Immature natural killer cell (primary cell): ENCODE measurements around the gene IGFBP7. TPM values are rescaled to one million over a fixed set of nuclear protein-coding genes. Genes with fewer than 3 reads are reported as not detected.

ENCODE experiments used
- DNase-seq, 3 donors: peaks; one replicate each; pipeline ENCODE4 v3.0.0; 2022; ENCODE audit warnings: mixed read lengths in 1 of 3
- H3K27ac Mint-ChIP-seq, 6 donors: one replicate each; pipeline ENCODE4 v1.8.0; 2020; ENCODE audit warnings: mixed read lengths in 6 of 6, mild to moderate bottlenecking in 5 of 6, inconsistent platforms in 4 of 6, moderate library complexity in 3 of 6
- H3K27me3 Mint-ChIP-seq, 3 donors: one replicate each; pipeline ENCODE4 v1.8.0; 2020 to 2021; ENCODE audit warnings: low read depth in 3 of 3, mild to moderate bottlenecking in 3 of 3, mixed read lengths in 3 of 3, moderate library complexity in 3 of 3, inconsistent platforms in 1 of 3
- H3K36me3 Mint-ChIP-seq, 3 donors: one replicate each; pipeline ENCODE4 v1.8.0; 2020; ENCODE audit warnings: mixed read lengths in 3 of 3, inconsistent platforms in 2 of 3, mild to moderate bottlenecking in 2 of 3
- H3K4me1 Mint-ChIP-seq, 2 donors: one replicate each; pipeline ENCODE4 v1.8.0; 2020; ENCODE audit warnings: inconsistent platforms in 2 of 2, mild to moderate bottlenecking in 2 of 2, mixed read lengths in 2 of 2, moderate library complexity in 1 of 2
- H3K4me3 Mint-ChIP-seq, 5 donors: one replicate each; pipeline ENCODE4 v1.8.0; 2020; ENCODE audit warnings: mild to moderate bottlenecking in 5 of 5, mixed read lengths in 5 of 5, inconsistent platforms in 3 of 5, moderate library complexity in 3 of 5
- H3K9me3 Mint-ChIP-seq, 6 donors: one replicate each; pipeline ENCODE4 v1.8.0; 2020; ENCODE audit warnings: mild to moderate bottlenecking in 6 of 6, mixed read lengths in 6 of 6, inconsistent platforms in 4 of 6, moderate library complexity in 3 of 6
- polyA plus RNA-seq, 3 donors: library from polyadenylated mRNA; unstranded; fragments of 300-500 nt; fragmentation: Illumina TruSeq; gene quantifications; one replicate each; pipeline ENCODE4 v1.2.3, GENCODE V29; 2021

Gene IGFBP7
- polyA plus RNA-seq, 3 donors from 2014 or later, result 192 to 270 (median 246) TPM

DNA sequence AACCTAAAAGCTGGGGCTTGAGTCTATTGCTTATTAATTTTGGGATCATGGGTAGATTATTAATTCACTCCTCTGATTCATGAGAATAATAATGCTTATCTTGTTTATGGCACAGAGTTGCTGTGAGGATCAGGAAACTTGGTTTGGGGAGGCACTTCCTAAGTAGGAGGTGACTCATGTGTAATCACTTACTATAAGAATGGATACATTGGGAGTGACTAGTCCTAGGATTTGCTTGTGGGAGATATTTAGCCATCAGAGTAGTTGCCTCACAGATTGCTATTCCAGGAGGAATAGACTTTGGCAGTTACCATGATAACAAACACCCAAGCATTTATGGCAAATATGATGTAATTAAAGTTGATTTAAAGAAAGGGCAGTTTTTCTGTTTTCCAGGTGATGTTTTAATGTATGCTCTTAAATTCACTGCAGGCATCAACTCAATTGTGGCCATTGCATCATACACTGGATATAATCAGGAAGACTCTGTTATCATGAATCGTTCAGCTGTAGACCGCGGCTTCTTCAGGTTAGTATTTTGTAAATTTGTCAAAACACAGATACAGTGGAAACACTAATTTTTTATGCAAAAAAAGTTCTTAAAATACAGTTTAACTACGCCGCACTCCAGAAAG lies 89.6 kb downstream of the IGFBP7 start:
- Mint-ChIP-seq H3K9me3 (no peaks in the 10 kb centered on the region), H3K4me3 (no peak overlapping the region), H3K36me3 (peaks cover 20 to 68% (median 53%) of the 10 kb centered on the region in 3 donors), H3K4me1 (peaks cover 2 to 35% of the 10 kb centered on the region in 2 donors), H3K27me3 (peaks cover 0 to 2% (median 2%) of the 10 kb centered on the region in 3 donors), H3K27ac (peak overlapping the region in 5 of 6 donors; percentile 13 to 64 (median 38))
- no peak for DNase-seq

DNA sequence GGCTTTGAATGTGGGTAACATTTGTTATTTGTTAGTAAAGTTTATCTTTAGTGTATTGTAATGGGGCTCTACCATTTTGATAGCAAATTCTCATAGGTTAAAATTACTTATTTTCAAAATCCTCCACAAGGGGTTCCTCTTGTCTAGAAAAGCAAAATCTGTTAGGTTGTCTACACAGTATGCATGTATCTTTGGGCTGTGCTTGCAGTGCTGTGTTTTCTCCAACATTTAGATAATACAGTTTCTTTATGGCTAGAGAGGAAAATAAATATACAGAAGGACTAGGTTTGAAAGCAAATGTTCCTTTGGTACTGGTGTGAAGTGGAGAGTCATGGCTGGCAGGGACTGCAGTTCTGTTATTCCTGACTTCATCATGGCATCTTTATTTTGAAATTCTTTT lies 91.2 kb downstream of the IGFBP7 start:
- H3K27me3 Mint-ChIP-seq, result peaks cover 0 to 2% (median 1%) of the 10 kb centered on the region in 3 donors
- H3K9me3 Mint-ChIP-seq, result no peaks in the 10 kb centered on the region
- peak overlapping the region in 5 of 6 donors; percentile 10 to 45 (median 18) for H3K27ac Mint-ChIP-seq
- H3K4me3 Mint-ChIP-seq, result no peak overlapping the region
- peaks cover 20 to 64% (median 47%) of the 10 kb centered on the region in 3 donors for H3K36me3 Mint-ChIP-seq
- H3K4me1 Mint-ChIP-seq, result peaks cover 2 to 35% of the 10 kb centered on the region in 2 donors
- no peak for DNase-seq

DNA sequence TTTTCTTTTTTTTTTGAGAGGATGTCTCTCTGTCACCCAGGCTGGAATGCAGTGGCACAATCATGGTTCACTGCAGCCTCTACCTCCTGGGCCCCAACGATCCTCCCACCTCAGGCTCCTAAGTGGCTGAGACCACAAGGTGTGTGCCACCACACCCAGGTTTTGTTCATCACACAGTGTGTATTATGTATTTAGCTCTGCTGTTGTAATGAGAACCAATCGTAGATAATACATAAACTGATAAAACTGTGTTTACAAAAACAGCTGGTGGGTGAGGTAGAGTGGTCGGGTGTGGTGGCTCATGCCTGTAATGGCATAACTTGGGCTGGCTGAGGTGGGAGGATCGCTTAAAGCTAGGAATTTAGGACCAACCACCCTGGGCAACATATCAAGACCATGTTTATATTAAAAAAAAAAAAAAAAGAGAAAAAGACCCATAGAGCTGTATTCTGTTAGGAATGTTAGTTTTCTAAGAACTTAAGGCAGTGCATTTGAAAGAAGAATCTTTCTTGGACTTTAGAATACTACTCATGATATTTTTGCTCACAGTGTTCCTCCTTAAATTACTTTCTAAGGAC lies 96.6 kb downstream of the IGFBP7 start:
- Mint-ChIP-seq H3K4me3 (no peak overlapping the region), H3K4me1 (peaks cover 11 to 20% of the 10 kb centered on the region in 2 donors), H3K27ac (peak overlapping the region in 4 of 6 donors; percentile 15 to 65 (median 46)), H3K27me3 (peaks cover 0 to 2% (median 1%) of the 10 kb centered on the region in 3 donors), H3K9me3 (no peaks in the 10 kb centered on the region), H3K36me3 (peaks cover 21 to 43% (median 39%) of the 10 kb centered on the region in 3 donors)
- DNase-seq, result no peak

DNA sequence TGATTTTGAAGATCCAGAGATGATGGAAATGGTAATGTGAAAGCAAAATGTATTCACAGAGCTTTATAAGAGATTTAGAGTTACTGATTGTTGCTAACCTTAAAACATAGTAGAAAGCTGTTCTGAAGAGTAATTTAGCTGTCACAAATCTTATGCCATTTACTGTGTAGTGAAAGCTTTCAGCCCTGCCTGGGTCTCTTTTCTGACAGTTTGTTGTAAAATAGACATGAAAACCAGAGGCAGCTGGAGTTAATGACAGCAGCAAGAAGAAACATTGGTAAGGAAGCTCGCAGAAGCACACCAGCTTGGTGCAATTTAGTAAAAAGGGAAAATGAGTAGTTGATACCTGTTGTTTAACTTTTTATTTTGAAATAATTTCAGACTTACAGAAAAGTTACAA lies 110.4 kb downstream of the IGFBP7 start:
- peaks cover 9 to 49% (median 26%) of the 10 kb centered on the region in 3 donors for H3K36me3 Mint-ChIP-seq

DNA sequence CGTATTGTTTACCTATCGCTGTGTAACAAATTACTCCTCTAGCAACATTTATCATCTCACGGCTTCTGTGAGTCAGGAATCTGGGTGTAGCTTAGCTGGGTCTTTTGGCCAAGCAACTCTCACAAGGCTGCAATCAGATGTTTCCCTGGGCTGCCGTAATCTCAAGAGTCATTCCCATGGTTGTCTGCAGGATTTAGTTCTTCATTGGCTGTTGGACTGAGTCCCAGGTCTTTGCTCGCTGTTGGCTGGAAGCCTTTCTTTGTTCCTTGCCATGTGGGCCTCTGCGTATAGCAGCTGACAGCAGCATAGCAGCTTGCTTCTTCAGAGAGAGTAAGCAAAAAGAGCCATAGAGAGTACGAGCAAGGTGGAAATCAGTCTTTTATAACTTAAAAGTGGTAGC lies 114.7 kb downstream of the IGFBP7 start:
- peaks cover 27 to 62% of the 10 kb centered on the region in 2 donors for H3K4me1 Mint-ChIP-seq
- H3K27ac Mint-ChIP-seq, result peak overlapping the region in 1 of 6 donors; percentile 30
- no peak for DNase-seq
- no peak overlapping the region for H3K4me3 Mint-ChIP-seq
- H3K27me3 Mint-ChIP-seq, result peaks cover 0 to 1% (median 0%) of the 10 kb centered on the region in 3 donors
- H3K9me3 Mint-ChIP-seq, result no peaks in the 10 kb centered on the region
- peaks cover 14 to 55% (median 32%) of the 10 kb centered on the region in 3 donors for H3K36me3 Mint-ChIP-seq

More for the DNA sequence above, 110.4 kb downstream of the IGFBP7 start:
- Mint-ChIP-seq H3K27ac (no peak overlapping the region), H3K4me3 (no peak overlapping the region), H3K4me1 (peaks cover 12 to 24% of the 10 kb centered on the region in 2 donors), H3K27me3 (peaks cover 0 to 1% (median 0%) of the 10 kb centered on the region in 3 donors), H3K9me3 (no peaks in the 10 kb centered on the region)
- DNase-seq, result no peak

DNA sequence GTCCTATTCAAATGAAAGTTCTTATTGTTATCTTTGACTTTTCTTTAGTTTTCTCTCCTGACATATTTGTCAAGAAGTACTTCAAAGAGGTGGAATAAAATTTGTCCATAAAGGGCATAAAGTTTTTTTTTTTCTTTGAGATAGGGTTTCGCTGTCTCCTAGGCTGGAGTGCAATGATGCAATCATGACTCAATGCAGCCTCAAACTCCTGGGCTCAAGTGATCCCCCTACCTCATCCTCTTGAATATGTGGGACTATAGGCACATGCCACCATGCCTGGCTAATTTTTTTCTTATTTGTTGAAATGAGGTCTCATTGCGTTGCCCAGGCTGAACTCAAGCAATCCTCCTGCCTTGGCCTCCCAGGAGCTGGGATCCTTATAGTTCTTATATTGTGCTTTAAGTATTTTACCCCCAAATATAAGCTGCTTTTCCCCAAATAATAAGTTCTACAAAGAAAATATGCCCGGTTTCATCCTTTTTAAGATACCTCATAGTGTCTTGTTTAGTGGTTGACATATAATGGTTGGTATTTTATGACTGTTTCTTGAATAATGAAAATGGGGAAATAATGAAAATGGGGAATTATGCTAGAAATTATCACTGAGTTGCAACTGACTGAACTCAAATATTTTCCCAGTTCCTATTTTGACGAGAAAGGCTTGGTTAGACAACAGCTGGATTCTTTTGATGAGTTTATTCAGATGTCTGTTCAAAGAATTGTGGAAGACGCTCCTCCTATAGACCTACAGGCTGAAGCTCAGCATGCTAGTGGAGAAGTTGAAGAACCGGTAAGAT lies 119.9 kb downstream of the IGFBP7 start:
- Mint-ChIP-seq H3K4me1 (peaks cover 34 to 84% of the 10 kb centered on the region in 2 donors), H3K36me3 (peaks cover 5 to 37% (median 16%) of the 10 kb centered on the region in 3 donors), H3K27me3 (peaks cover 0 to under 1% (median 0%) of the 10 kb centered on the region in 3 donors), H3K9me3 (no peaks in the 10 kb centered on the region), H3K4me3 (no peak overlapping the region), H3K27ac (peak overlapping the region in 3 of 6 donors; percentile 11 to 73 (median 18))
- DNase-seq, result no peak

DNA sequence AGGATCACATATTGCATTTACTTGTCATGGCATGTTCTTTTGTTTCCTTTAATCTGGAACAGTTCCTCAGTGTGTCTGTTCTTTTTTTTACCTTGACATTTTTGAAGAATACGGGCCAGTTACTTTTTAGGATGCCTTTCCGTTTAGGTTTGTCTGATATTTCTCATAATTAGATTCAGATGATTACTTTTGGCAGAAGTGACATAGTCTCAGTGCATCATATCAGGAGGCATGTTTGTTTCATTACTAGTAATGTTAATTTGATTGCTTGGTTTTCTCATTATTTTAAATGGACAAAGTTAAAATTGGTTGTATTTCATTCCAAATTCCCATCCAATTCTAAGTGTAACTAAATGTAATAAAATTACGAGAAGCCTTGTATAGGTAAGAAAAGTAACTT lies 123.2 kb downstream of the IGFBP7 start:
- H3K27ac Mint-ChIP-seq, result peak overlapping the region in 1 of 6 donors; percentile 60
- H3K9me3 Mint-ChIP-seq, result no peaks in the 10 kb centered on the region
- peaks cover 0 to 25% (median 15%) of the 10 kb centered on the region in 3 donors for H3K36me3 Mint-ChIP-seq
- H3K27me3 Mint-ChIP-seq, result peaks cover 0 to 2% (median 0%) of the 10 kb centered on the region in 3 donors
- H3K4me1 Mint-ChIP-seq, result peaks cover 51 to 86% of the 10 kb centered on the region in 2 donors
- DNase-seq, result no peak
- H3K4me3 Mint-ChIP-seq, result no peak overlapping the region

DNA sequence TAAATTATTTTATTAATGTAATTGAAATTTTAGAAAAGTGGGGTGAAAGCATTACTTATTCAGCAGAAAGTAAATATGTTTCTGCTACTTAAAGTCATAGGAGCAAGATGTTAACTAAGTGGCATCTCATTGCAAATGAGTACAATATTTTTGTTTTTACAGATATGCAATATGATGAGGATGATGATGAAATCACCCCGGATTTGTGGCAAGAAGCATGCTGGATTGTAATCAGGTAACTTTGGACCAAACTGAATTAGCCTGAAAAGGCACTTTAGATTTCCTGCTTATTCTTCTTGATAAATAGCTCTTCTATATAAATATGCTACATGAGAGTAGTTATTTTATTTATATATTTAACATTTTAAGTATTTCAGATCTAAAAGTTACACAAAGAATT lies 124.0 kb downstream of the IGFBP7 start:
- DNase-seq, result no peak
- Mint-ChIP-seq H3K27ac (no peak overlapping the region), H3K27me3 (peaks cover 0 to 8% (median under 1%) of the 10 kb centered on the region in 3 donors), H3K9me3 (no peaks in the 10 kb centered on the region), H3K4me3 (no peak overlapping the region), H3K36me3 (peaks cover 0 to 20% (median 9%) of the 10 kb centered on the region in 3 donors), H3K4me1 (peaks cover 51 to 86% of the 10 kb centered on the region in 2 donors)

DNA sequence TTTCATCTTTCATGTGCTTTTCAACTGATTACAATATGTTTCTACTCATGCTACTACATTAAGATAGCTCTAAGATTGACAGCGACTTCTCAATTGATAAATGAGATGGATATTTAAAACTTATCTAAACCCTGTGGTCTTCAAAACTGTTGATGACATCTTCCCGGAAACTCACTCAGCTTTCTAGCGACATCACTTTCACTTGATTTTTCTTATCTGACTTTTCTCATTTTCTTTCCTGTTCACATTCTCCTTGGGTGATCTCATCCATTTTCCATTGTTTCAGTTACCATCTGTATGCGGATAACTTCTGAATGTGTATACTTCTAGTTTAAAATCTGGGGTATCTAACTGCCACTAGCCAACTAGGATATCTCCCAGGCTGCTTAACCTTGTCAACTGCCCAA lies 128.4 kb downstream of the IGFBP7 start:
- Mint-ChIP-seq H3K4me3 (peak overlapping the region; percentile 55 to 100 (median 68)), H3K9me3 (peaks cover 0 to 2% (median 0%) of the 10 kb centered on the region in 6 donors)

More for the DNA sequence above, 128.4 kb downstream of the IGFBP7 start:
- Mint-ChIP-seq H3K27me3 (peaks cover 18 to 35% (median 28%) of the 10 kb centered on the region in 3 donors), H3K27ac (peak overlapping the region; percentile 49 to 97 (median 71)), H3K36me3 (peaks cover 0 to 8% (median 6%) of the 10 kb centered on the region in 3 donors), H3K4me1 (peaks cover 64 to 83% of the 10 kb centered on the region in 2 donors)
- DNase-seq, result peak in 1 of 3 donors; percentile 9

Other genes with a start within 250 kb of the IGFBP7 start
- gene REST, start 202.5 kb downstream of the IGFBP7 start, polyA plus RNA-seq, result 100 to 1,000 TPM; 106 to 193 (median 144) TPM
- 10 to 100 TPM; 12.2 to 18.9 (median 14.3) TPM for gene NOA1, start 132.8 kb downstream of the IGFBP7 start, polyA plus RNA-seq
- 10 to 100 TPM; 40.7 to 71.6 (median 68.8) TPM for gene POLR2B, start 131.5 kb downstream of the IGFBP7 start, polyA plus RNA-seq